HG03342 (cell line): Measurements from ENCODE around the gene LRRC23.
"Not testable (repeated sequence)": the region's sequence is repeated elsewhere in the genome, so short reads cannot be mapped to it uniquely, and the experiment has no call there.

Source experiments
- ATAC-seq: cut with Tn5 transposase; IDR thresholded peaks from one replicate; pipeline ENCODE4 v1.9.1; 2021; ENCODE audit warnings: mild to moderate bottlenecking, moderate library complexity; ENCODE audit not compliant: unreplicated experiment

The LRRC23 gene

GRCh38 chr12:6872073-6873048, 32.3 kb upstream of the LRRC23 start:
- ATAC-seq, result peak; percentile 24

GRCh38 chr12:6873094-6874014, 31.3 kb upstream of the LRRC23 start, which contains the start of gene SPSB2:
TSS of gene SPSB2 (minus strand) at chr12:6873303. CDS start at chr12:6872901, 402 bp downstream.
- peak; percentile 76 for ATAC-seq

GRCh38 chr12:6874015-6874368, 30.6 kb upstream of the LRRC23 start:
- not testable (repeated sequence) for ATAC-seq

GRCh38 chr12:6879824-6880223, 24.8 kb upstream of the LRRC23 start:
- not testable (repeated sequence) for ATAC-seq

- ATAC-seq, result no peak
Measured at GRCh38 chr12:6883252-6883651, 21.4 kb upstream of the LRRC23 start.

GRCh38 chr12:6883683-6884082, 20.9 kb upstream of the LRRC23 start:
- ATAC-seq, result no peak

GRCh38 chr12:6884539-6884938, 20.1 kb upstream of the LRRC23 start:
- ATAC-seq, result no peak

- not testable (repeated sequence) for ATAC-seq
Measured at GRCh38 chr12:6886206-6886999, 18.2 kb upstream of the LRRC23 start.

- ATAC-seq, result no peak
Measured at GRCh38 chr12:6887460-6887859, 17.2 kb upstream of the LRRC23 start.

- no peak for ATAC-seq
Measured at GRCh38 chr12:6888360-6888759, 16.3 kb upstream of the LRRC23 start.

GRCh38 chr12:6888794-6889193, 15.8 kb upstream of the LRRC23 start:
- not testable (repeated sequence) for ATAC-seq

GRCh38 chr12:6889775-6890573, 14.6 kb upstream of the LRRC23 start:
- not testable (repeated sequence) for ATAC-seq

- ATAC-seq, result peak; percentile 95
Measured at GRCh38 chr12:6890789-6891645, 13.6 kb upstream of the LRRC23 start.

GRCh38 chr12:6891646-6892001, 13.0 kb upstream of the LRRC23 start:
- ATAC-seq, result no peak

- ATAC-seq, result not testable (repeated sequence)
Measured at GRCh38 chr12:6892683-6893082, 11.9 kb upstream of the LRRC23 start.

- ATAC-seq, result no peak
Measured at GRCh38 chr12:6894321-6894720, 10.3 kb upstream of the LRRC23 start.

- no peak for ATAC-seq
Measured at GRCh38 chr12:6896846-6897435, 7.7 kb upstream of the LRRC23 start.

GRCh38 chr12:6899427-6899826, 5.2 kb upstream of the LRRC23 start:
- ATAC-seq, result no peak
